ENCODE measurements around the gene PSME3IP1. TPM values are rescaled to one million over a fixed set of nuclear protein-coding genes. Genes with fewer than 3 reads are reported as not detected.

Gene PSME3IP1
- total RNA-seq, 1 donor from 2014 or later, result 83.1 TPM

- Mint-ChIP-seq H3K4me1 (ENCODE audit: unreplicated experiment) (no peaks in the 10 kb centered on the region), H3K4me3 (ENCODE audit: unreplicated experiment) (no peak overlapping the region), H3K36me3 (ENCODE audit: unreplicated experiment) (peaks cover 56% of the 10 kb centered on the region), H3K27me3 (ENCODE audit: unreplicated experiment) (no peaks in the 10 kb centered on the region), H3K9me3 (ENCODE audit: unreplicated experiment) (peaks cover 5% of the 10 kb centered on the region), H3K27ac (ENCODE audit: unreplicated experiment) (no peak overlapping the region)
- no peak for DNase-seq (ENCODE audit: extremely low spot score, unreplicated experiment)
- no peak for TF ChIP-seq CTCF (IDR thresholded peaks at IDR 0.05)
These were observed 46.0 kb upstream of the PSME3IP1 start for GRCh38 chr16:57231821-57232350.

- H3K27me3 Mint-ChIP-seq (ENCODE audit: unreplicated experiment), result no peaks in the 10 kb centered on the region
- no peak overlapping the region for H3K27ac Mint-ChIP-seq (ENCODE audit: unreplicated experiment)
- DNase-seq (ENCODE audit: extremely low spot score, unreplicated experiment), result no peak
- H3K36me3 Mint-ChIP-seq (ENCODE audit: unreplicated experiment), result peaks cover 52% of the 10 kb centered on the region
- no peak for TF ChIP-seq CTCF (IDR thresholded peaks at IDR 0.05)
- H3K9me3 Mint-ChIP-seq (ENCODE audit: unreplicated experiment), result no peaks in the 10 kb centered on the region
- H3K4me1 Mint-ChIP-seq (ENCODE audit: unreplicated experiment), result no peaks in the 10 kb centered on the region
- H3K4me3 Mint-ChIP-seq (ENCODE audit: unreplicated experiment), result no peak overlapping the region
These were observed 43.2 kb upstream of the PSME3IP1 start for GRCh38 chr16:57229079-57229478.

GRCh38 chr16:57226701-57227621 lies 41.1 kb upstream of the PSME3IP1 start:
- H3K27ac Mint-ChIP-seq (ENCODE audit: unreplicated experiment), result no peak overlapping the region
- H3K9me3 Mint-ChIP-seq (ENCODE audit: unreplicated experiment), result no peaks in the 10 kb centered on the region
- no peak overlapping the region for H3K4me3 Mint-ChIP-seq (ENCODE audit: unreplicated experiment)
- no peaks in the 10 kb centered on the region for H3K4me1 Mint-ChIP-seq (ENCODE audit: unreplicated experiment)
- peaks cover 53% of the 10 kb centered on the region for H3K36me3 Mint-ChIP-seq (ENCODE audit: unreplicated experiment)
- no peaks in the 10 kb centered on the region for H3K27me3 Mint-ChIP-seq (ENCODE audit: unreplicated experiment)
- no peak for TF ChIP-seq CTCF (IDR thresholded peaks at IDR 0.05)
- no peak for DNase-seq (ENCODE audit: extremely low spot score, unreplicated experiment)

GRCh38 chr16:57225978-57226377 lies 40.1 kb upstream of the PSME3IP1 start:
- no peak for DNase-seq (ENCODE audit: extremely low spot score, unreplicated experiment)
- H3K4me3 Mint-ChIP-seq (ENCODE audit: unreplicated experiment), result no peak overlapping the region
- H3K27ac Mint-ChIP-seq (ENCODE audit: unreplicated experiment), result no peak overlapping the region
- H3K27me3 Mint-ChIP-seq (ENCODE audit: unreplicated experiment), result no peaks in the 10 kb centered on the region
- H3K9me3 Mint-ChIP-seq (ENCODE audit: unreplicated experiment), result no peaks in the 10 kb centered on the region
- no peaks in the 10 kb centered on the region for H3K4me1 Mint-ChIP-seq (ENCODE audit: unreplicated experiment)
- peaks cover 55% of the 10 kb centered on the region for H3K36me3 Mint-ChIP-seq (ENCODE audit: unreplicated experiment)
- TF ChIP-seq CTCF (IDR thresholded peaks at IDR 0.05), result no peak

GRCh38 chr16:57224651-57225335 lies 39.0 kb upstream of the PSME3IP1 start:
- no peaks in the 10 kb centered on the region for H3K27me3 Mint-ChIP-seq (ENCODE audit: unreplicated experiment)
- no peak for DNase-seq (ENCODE audit: extremely low spot score, unreplicated experiment)
- no peak overlapping the region for H3K27ac Mint-ChIP-seq (ENCODE audit: unreplicated experiment)
- no peak for TF ChIP-seq CTCF (IDR thresholded peaks at IDR 0.05)
- H3K9me3 Mint-ChIP-seq (ENCODE audit: unreplicated experiment), result no peaks in the 10 kb centered on the region
- no peaks in the 10 kb centered on the region for H3K4me1 Mint-ChIP-seq (ENCODE audit: unreplicated experiment)
- H3K4me3 Mint-ChIP-seq (ENCODE audit: unreplicated experiment), result no peak overlapping the region
- H3K36me3 Mint-ChIP-seq (ENCODE audit: unreplicated experiment), result peaks cover 56% of the 10 kb centered on the region
